A673 (cell line): Measurements from ENCODE around the gene LRRN2. TPM values are rescaled to one million over a fixed set of nuclear protein-coding genes. Genes with fewer than 3 reads are reported as not detected.

Experiments
- BruUV-seq: library from RNA; stranded (reverse); fragments of 400-500 nt; replicated peaks from 2 replicates; lab custom pipeline; 2021; lab: Mats Ljungman, UMichigan
- CTCF ChIA-PET: fragments of 300-600 bp; sonication (Branson Sonifier 250); formaldehyde crosslinking; loops from one replicate; lab custom pipeline; 2022; ENCODE audit warnings: antibody characterized with exemption; lab: Charles Lee
- POLR2A ChIA-PET: fragments of 300-600 bp; sonication (Branson Sonifier 250); formaldehyde crosslinking; loops from one replicate; lab custom pipeline; 2022; ENCODE audit warnings: antibody characterized with exemption; ENCODE audit not compliant: low non-redundant PET; lab: Charles Lee
- DNase-seq: peaks from one replicate; pipeline ENCODE4 v3.0.0-alpha.2; 2015; ENCODE audit warnings: low spot score
- H3K27ac ChIP-seq: fragments of 200-600 bp; sonication (generic); 2 replicates; pipeline ENCODE4 v1.5.1; 2016; ENCODE audit warnings: mixed run types, low read depth, mild to moderate bottlenecking, mixed read lengths, antibody characterized with exemption, low read length; ENCODE audit not compliant: poor library complexity, severe bottlenecking
- H3K27me3 ChIP-seq: fragments of 200-600 bp; sonication (generic); replicated peaks from 2 replicates; pipeline ENCODE4 v1.6.1; 2017; ENCODE audit warnings: mixed run types, low read depth, mild to moderate bottlenecking, mixed read lengths, antibody characterized with exemption, low read length; ENCODE audit not compliant: insufficient read depth, poor library complexity
- H3K36me3 ChIP-seq: fragments of 200-600 bp; sonication (generic); 2 replicates; pipeline ENCODE4 v1.6.1; 2016; ENCODE audit warnings: mixed run types, mild to moderate bottlenecking, mixed read lengths, antibody characterized with exemption, low read length; ENCODE audit not compliant: insufficient read depth, poor library complexity, severe bottlenecking
- H3K4me1 ChIP-seq: fragments of 200-600 bp; sonication (generic); 2 replicates; pipeline ENCODE4 v1.6.1; 2017; ENCODE audit warnings: mixed run types, mild to moderate bottlenecking, mixed read lengths, antibody characterized with exemption, low read length; ENCODE audit not compliant: insufficient read depth, poor library complexity, severe bottlenecking
- H3K4me3 ChIP-seq: fragments of 200-600 bp; sonication (generic); 2 replicates; pipeline ENCODE4 v1.5.1; 2016; ENCODE audit warnings: low read depth, mixed run types, mild to moderate bottlenecking, mixed read lengths, low read length; ENCODE audit not compliant: poor library complexity, severe bottlenecking
- H3K9me3 ChIP-seq: fragments of 200-600 bp; sonication (generic); 2 replicates; pipeline ENCODE4 v1.6.1; 2016; ENCODE audit warnings: mixed run types, low read depth, mild to moderate bottlenecking, mixed read lengths, antibody characterized with exemption, low read length; ENCODE audit not compliant: poor library complexity, severe bottlenecking
- EZH2 ChIP-seq: fragments of 200-600 bp; sonication (generic); IDR thresholded peaks from 2 replicates; pipeline ENCODE4 v1.6.1; 2017; ENCODE audit warnings: borderline replicate concordance, low read depth, mild to moderate bottlenecking, mixed read lengths, antibody characterized with exemption, low read length; ENCODE audit not compliant: poor library complexity, severe bottlenecking
- intact Hi-C: fragments of 100-400 bp; cut with micrococcal nuclease; formaldehyde crosslinking; loops from one replicate; pipeline ENCODE4 v1.10.0; 2022; ENCODE audit not compliant: unreplicated experiment
- total RNA-seq: library from RNA; stranded (reverse); gene quantifications from 2 replicates; pipeline ENCODE4 v1.2.3, GENCODE V29; 2021
- TF ChIP-seq, protein P1 (sequence below): fragments of 300-800, 200-600 bp; sonication (generic); conservative IDR thresholded peaks from 2 replicates; pipeline ENCODE4 v1.5.1; 2017; ENCODE audit warnings: low read depth, mild to moderate bottlenecking, antibody characterized with exemption, low read length, moderate library complexity, mixed read lengths

The LRRN2 gene
- total RNA-seq, 1 experiment from 2014 or later, result not detected

DNA sequence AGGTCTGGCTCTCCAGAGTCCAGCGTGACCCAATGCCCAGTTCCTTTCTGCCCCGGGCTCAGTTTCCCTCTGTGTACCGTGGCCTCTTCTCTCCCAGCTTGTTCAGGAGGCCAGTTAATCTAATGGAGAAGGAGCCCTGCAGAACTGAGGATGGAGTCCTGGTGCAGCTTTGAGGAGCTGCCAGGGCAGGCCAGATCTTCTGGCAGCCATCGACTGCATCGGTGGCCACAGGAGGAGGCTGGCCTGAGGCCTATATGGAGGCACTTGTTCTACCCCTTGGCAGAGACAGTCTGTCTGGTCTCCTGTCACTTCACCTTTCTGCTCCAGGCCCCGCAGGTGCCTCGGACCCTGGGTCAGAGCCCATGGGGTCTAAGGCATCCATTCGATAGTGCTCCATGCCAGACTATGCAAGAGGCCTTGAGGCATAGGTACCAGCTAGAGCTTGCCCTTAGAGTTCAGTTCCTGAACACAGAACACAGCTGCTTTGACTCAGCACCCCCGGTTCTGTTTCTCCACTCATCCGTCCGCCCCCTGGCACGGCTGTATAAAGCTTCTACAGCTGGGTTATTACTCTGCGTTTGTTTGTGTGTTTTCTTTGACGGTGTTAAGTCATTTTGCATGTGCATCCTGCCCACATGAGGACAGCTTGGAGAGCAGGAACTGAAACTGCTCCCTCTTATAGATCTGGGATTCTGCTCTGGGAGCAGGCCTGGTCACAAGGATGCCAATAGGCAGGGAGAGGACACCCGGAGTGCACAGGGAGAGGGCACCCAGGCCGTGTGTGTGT lies 18.5 kb upstream of the LRRN2 start:
- ChIA-PET CTCF (no interaction called here), POLR2A (no interaction called here)
- TF ChIP-seq, protein P1, sequence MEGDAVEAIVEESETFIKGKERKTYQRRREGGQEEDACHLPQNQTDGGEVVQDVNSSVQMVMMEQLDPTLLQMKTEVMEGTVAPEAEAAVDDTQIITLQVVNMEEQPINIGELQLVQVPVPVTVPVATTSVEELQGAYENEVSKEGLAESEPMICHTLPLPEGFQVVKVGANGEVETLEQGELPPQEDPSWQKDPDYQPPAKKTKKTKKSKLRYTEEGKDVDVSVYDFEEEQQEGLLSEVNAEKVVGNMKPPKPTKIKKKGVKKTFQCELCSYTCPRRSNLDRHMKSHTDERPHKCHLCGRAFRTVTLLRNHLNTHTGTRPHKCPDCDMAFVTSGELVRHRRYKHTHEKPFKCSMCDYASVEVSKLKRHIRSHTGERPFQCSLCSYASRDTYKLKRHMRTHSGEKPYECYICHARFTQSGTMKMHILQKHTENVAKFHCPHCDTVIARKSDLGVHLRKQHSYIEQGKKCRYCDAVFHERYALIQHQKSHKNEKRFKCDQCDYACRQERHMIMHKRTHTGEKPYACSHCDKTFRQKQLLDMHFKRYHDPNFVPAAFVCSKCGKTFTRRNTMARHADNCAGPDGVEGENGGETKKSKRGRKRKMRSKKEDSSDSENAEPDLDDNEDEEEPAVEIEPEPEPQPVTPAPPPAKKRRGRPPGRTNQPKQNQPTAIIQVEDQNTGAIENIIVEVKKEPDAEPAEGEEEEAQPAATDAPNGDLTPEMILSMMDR, result no peak
- TF ChIP-seq EZH2, result no peak
- BruUV-seq, result no TSS peak
- Histone ChIP-seq H3K4me3 (no peak overlapping the region), H3K27me3 (no peaks in the 10 kb centered on the region), H3K9me3 (no peaks in the 10 kb centered on the region), H3K36me3 (no peaks in the 10 kb centered on the region), H3K4me1 (no peaks in the 10 kb centered on the region), H3K27ac (no peak overlapping the region)
- DNase-seq, result no peak
- intact Hi-C loops, result no loop called here

DNA sequence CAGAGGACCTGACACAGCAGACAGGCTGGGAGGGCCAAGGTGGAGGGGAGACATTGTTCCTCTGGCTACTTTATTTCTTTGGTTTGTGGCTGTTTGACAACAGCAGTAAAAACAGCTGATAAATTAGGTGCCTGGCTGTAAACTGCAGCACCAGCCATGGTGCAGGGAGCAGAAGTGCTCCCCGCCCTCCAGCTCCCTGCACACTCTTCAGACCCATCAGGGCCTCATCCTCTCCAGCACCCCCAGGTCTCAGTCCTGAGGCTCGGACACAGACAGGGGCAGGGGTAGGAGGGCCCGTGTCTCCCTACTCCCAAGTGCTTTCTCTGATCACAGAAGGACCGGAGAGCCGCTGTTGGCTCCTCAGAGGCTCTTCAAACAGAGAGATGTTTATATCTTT lies 17.7 kb upstream of the LRRN2 start:
- Histone ChIP-seq H3K27me3 (no peaks in the 10 kb centered on the region), H3K4me3 (no peak overlapping the region), H3K9me3 (no peaks in the 10 kb centered on the region), H3K4me1 (no peaks in the 10 kb centered on the region), H3K27ac (no peak overlapping the region), H3K36me3 (no peaks in the 10 kb centered on the region)
- CTCF ChIA-PET, result no interaction called here
- intact Hi-C loops, result no loop called here
- DNase-seq, result no peak
- BruUV-seq, result no TSS peak
- POLR2A ChIA-PET, result no interaction called here
- TF ChIP-seq, protein P1, result no peak
- TF ChIP-seq EZH2, result no peak

DNA sequence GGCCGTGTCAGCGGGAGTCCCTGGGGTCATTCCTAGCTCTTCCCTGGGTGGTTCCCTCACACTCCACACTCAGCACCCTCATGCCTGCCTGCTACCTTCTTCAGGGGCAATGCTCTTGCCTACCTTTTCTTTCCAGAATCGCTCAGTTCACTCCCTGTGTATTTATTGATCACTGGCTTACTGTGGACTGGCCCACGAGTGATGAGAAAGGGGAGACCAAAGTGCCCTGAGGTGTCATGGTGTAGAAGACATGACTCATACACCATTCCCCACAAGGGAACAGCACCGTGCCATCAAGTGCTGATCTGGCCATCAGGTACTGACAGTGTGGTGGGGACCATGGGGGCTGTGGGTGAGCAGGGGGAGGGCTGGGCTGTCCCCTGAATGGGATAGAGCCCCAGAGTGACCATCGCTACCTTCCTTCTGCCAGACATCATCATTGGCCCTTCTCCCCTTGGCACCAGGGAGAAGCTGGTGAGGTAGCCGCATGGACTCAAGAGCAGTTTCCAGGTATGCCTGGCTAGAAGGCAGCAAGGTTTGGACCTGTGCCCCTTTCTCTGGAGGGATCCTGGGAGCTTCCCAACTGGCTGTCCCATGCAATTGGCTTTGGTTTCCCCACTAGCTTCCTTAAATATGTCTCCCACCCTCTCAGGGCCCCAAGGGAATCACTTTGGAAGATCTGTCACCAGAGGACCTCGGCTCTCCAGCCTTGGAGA lies 17.2 kb upstream of the LRRN2 start:
- Histone ChIP-seq H3K4me3 (no peak overlapping the region), H3K9me3 (no peaks in the 10 kb centered on the region), H3K4me1 (no peaks in the 10 kb centered on the region), H3K36me3 (no peaks in the 10 kb centered on the region), H3K27ac (no peak overlapping the region), H3K27me3 (no peaks in the 10 kb centered on the region)
- BruUV-seq, result no TSS peak
- intact Hi-C loops, result no loop called here
- no peak for DNase-seq
- no peak for TF ChIP-seq EZH2
- TF ChIP-seq, protein P1, result no peak
- CTCF ChIA-PET, result no interaction called here
- POLR2A ChIA-PET, result no interaction called here
